GM12878 (cell line): ENCODE data around the gene STXBP1. TPM values are rescaled to one million over a fixed set of nuclear protein-coding genes. Genes with fewer than 3 reads are reported as not detected.

Source experiments
- ATAC-seq: fragments of 200-7000 bp; cut with Tn5 transposase; 3 replicates; pipeline ENCODE4 v1.9.1; 2020; ENCODE audit warnings: mild to moderate bottlenecking, moderate library complexity
- BruUV-seq: library from RNA; stranded (reverse); fragments of 400-500 nt; replicated peaks from 2 replicates; lab custom pipeline; 2021; lab: Mats Ljungman, UMichigan
- CTCF ChIA-PET: fragments of 300-600 bp; sonication (Branson Sonifier 250); formaldehyde crosslinking; extraction: SDS; loops from one replicate; lab custom pipeline; 2021; ENCODE audit warnings: inconsistent platforms; lab: Yijun Ruan, JAX
- POLR2A ChIA-PET: fragments of 350-600 bp; formaldehyde crosslinking; extraction: SDS; loops from one replicate; lab custom pipeline; 2021; ENCODE audit warnings: inconsistent platforms; lab: Charles Lee
- RAD21 ChIA-PET: fragments of 300-600 bp; sonication (Branson Sonifier 250); formaldehyde crosslinking; loops from one replicate; lab custom pipeline; 2023; ENCODE audit warnings: antibody characterized with exemption; ENCODE audit not compliant: unreplicated experiment; lab: Charles Lee
- SMC1A ChIA-PET: fragments of 300-600 bp; sonication (Branson Sonifier 250); formaldehyde crosslinking; loops from one replicate; lab custom pipeline; 2023; ENCODE audit not compliant: unreplicated experiment, uncharacterized antibody; lab: Charles Lee
- DNase-seq: peaks from one replicate; pipeline ENCODE4 v3.0.0-alpha.2; 2011; ENCODE audit warnings: low read depth, low spot score
- FAIRE-seq: peaks from 3 replicates; lab custom pipeline; 2011; peaks lifted over from hg19 to GRCh38; lab: Jason Lieb, UNC
- H2AFZ ChIP-seq: 2 replicates; pipeline ENCODE4 v1.6.0; 2011; ENCODE audit warnings: low read depth, low read length, control low read depth; ENCODE audit not compliant: control insufficient read depth
- H3K27ac ChIP-seq: 2 replicates; pipeline ENCODE4 v1.5.1; 2011; ENCODE audit warnings: control low read depth; ENCODE audit not compliant: control insufficient read depth, insufficient read depth
- H3K27me3 ChIP-seq, 2 experiments: replicated peaks in 1 of 2; 2 replicates each; pipeline versions ENCODE4 v1.6.0 to v1.6.1; 2011; ENCODE audit warnings: low read length in 1 of 2; ENCODE audit not compliant: control insufficient read depth in 2 of 2, insufficient read depth in 2 of 2
- H3K36me3 ChIP-seq, 2 experiments: 2 replicates each; pipeline ENCODE4 v1.5.1; 2011; ENCODE audit warnings: low read length in 1 of 2; ENCODE audit not compliant: control insufficient read depth in 2 of 2, insufficient read depth in 2 of 2
- H3K4me1 ChIP-seq: 2 replicates; pipeline ENCODE4 v1.6.1; 2011; ENCODE audit warnings: mild to moderate bottlenecking, low read length, moderate library complexity, mixed read lengths; ENCODE audit not compliant: control insufficient read depth, insufficient read depth
- H3K4me2 ChIP-seq: 2 replicates; pipeline ENCODE4 v1.6.0; 2011; ENCODE audit warnings: control low read depth; ENCODE audit not compliant: control insufficient read depth, insufficient read depth
- H3K4me3 ChIP-seq: fragments of 200-600 bp; sonication (generic); 2 replicates; pipeline ENCODE4 v1.5.1; 2016
- H3K79me2 ChIP-seq: 2 replicates; pipeline ENCODE4 v1.6.0; 2011; ENCODE audit warnings: low read length; ENCODE audit not compliant: control insufficient read depth, insufficient read depth
- H3K9ac ChIP-seq: 2 replicates; pipeline ENCODE4 v1.8.0; 2011; ENCODE audit warnings: low read length, control low read depth, mixed read lengths; ENCODE audit not compliant: control insufficient read depth, insufficient read depth
- H3K9me3 ChIP-seq: replicated peaks from 3 replicates; pipeline ENCODE4 v1.5.1; 2011; ENCODE audit warnings: mild to moderate bottlenecking, low read length; ENCODE audit not compliant: control insufficient read depth, insufficient read depth
- H4K20me1 ChIP-seq: 2 replicates; pipeline ENCODE4 v1.6.0; 2011; ENCODE audit not compliant: control insufficient read depth, insufficient read depth
- IKZF1 ChIP-seq: fragments of 450-650 bp; conservative IDR thresholded peaks from 2 replicates; pipeline ENCODE4 v1.6.1; 2017; ENCODE audit warnings: antibody characterized with exemption, mild to moderate bottlenecking
- KDM1A ChIP-seq: fragments of 200-600 bp; sonication (generic); IDR thresholded peaks from 2 replicates; pipeline ENCODE4 v1.6.1; 2016; ENCODE audit warnings: borderline replicate concordance
- RELA ChIP-seq: fragments of 450-650 bp; IDR thresholded peaks from 2 replicates; pipeline ENCODE4 v1.8.0; 2014; ENCODE audit warnings: borderline replicate concordance; ENCODE audit not compliant: partially characterized antibody
- SIX5 ChIP-seq: IDR thresholded peaks from 2 replicates; pipeline ENCODE4 v1.6.1; 2011; ENCODE audit warnings: mild to moderate bottlenecking, low read depth, low read length, moderate library complexity; ENCODE audit not compliant: severe bottlenecking
- SREBF2 ChIP-seq: IDR thresholded peaks from 2 replicates; pipeline ENCODE4 v1.6.1; 2012; ENCODE audit warnings: mild to moderate bottlenecking, low read length
- SUPT20H ChIP-seq: IDR thresholded peaks from 2 replicates; pipeline ENCODE4 v1.6.1; 2011; ENCODE audit warnings: low read depth, mild to moderate bottlenecking, low read length, moderate library complexity, borderline replicate concordance; ENCODE audit not compliant: control insufficient read depth
- ZNF217 ChIP-seq: fragments of 450-650 bp; IDR thresholded peaks from 2 replicates; pipeline ENCODE4 v1.6.1; 2017; ENCODE audit warnings: antibody characterized with exemption, mild to moderate bottlenecking
- ZNF384 ChIP-seq: IDR thresholded peaks from 2 replicates; pipeline ENCODE4 v1.6.1; 2012; ENCODE audit warnings: low read depth, mild to moderate bottlenecking, low read length, improper control_type of control experiment, borderline replicate concordance
- WGBS: methylation state at CpG from one replicate; pipeline ENCODE4 v1.1.6; 2016; ENCODE audit warnings: low lambda C conversion rate; ENCODE audit not compliant: insufficient replicate concordance, insufficient coverage; ENCODE audit errors: missing lambda C conversion rate; 5-methylcytosine and 5-hydroxymethylcytosine counted together
- in situ Hi-C: fragments of 300-500 bp; cut with MboI; formaldehyde crosslinking; loops from 9 replicates; pipeline ENCODE4 v1.14.3; 2018; ENCODE audit warnings: mixed read lengths
- intact Hi-C: fragments of 100-400 bp; cut with micrococcal nuclease; formaldehyde crosslinking; loops from one replicate; pipeline ENCODE4 v1.14.2; 2022; ENCODE audit not compliant: unreplicated experiment
- polyA plus RNA-seq, 11 experiments: library from polyadenylated mRNA; depleted of rRNA in 4 of 11; unstranded in 6 of 11; stranded (reverse) in 5 of 11; fragments of >200 nt; fragmentation: Nextera tagmentation in 4 of 11; fragmentation: Illumina TruSeq in 1 of 11; extraction: Ambion mirVana in 4 of 11; extraction: Trizol in 1 of 11; gene quantifications; 1 replicate in 1 of 11; 2 replicates in 10 of 11; pipeline versions ENCODE4 v1.2.1 to v1.2.3, GENCODE V29; 2011 to 2016; ENCODE audit warnings: inconsistent platforms in 2 of 11, missing spikeins in 2 of 11, low read depth in 1 of 11
- total RNA-seq, 4 experiments: library from RNA; depleted of rRNA in 3 of 4; stranded (reverse); fragments of >200 nt in 3 of 4; fragmentation: Illumina TruSeq in 1 of 4; extraction: Trizol in 1 of 4; gene quantifications; 2 replicates each; pipeline versions ENCODE4 v1.2.1 to v1.2.3, GENCODE V29; 2013 to 2021
- TF ChIP-seq, protein P1 (sequence below): fragments of 450-650 bp; formaldehyde crosslinking; IDR thresholded peaks from 2 replicates; pipeline ENCODE4 v1.4.0; 2022; ENCODE audit warnings: mild to moderate bottlenecking, moderate library complexity

The STXBP1 gene
- total and polyA plus RNA-seq, 10 of the 15 experiments (the other 5 are each of a cell fraction or from before 2014, with no cell fraction given) = 0.08 to 0.85 (median 0.31) TPM; not detected in 3

DNA sequence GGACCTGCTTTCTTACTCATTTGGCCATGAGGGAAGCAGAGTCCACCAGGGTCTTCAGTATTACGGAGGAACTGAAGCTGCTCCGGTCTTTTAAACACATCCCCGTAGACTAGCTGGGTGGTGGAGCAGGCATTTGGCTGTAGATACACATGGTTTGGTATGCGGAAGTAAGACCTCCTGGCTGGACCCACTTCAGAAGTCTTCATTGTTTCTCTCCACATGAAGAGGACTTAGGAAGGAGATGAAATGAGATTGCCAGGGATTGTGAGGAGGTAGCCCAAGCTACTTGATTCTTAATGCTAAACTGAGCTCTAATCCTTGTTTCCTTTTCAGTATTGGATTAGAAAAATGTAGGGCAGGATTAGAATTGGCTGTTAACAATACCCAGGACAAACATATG is 32.9 kb downstream of the STXBP1 start:
- no peak for TF ChIP-seq KDM1A
- TF ChIP-seq ZNF384 = no peak
- no peak for TF ChIP-seq SREBF2
- TF ChIP-seq SIX5 = no peak
- TF ChIP-seq, protein P1, sequence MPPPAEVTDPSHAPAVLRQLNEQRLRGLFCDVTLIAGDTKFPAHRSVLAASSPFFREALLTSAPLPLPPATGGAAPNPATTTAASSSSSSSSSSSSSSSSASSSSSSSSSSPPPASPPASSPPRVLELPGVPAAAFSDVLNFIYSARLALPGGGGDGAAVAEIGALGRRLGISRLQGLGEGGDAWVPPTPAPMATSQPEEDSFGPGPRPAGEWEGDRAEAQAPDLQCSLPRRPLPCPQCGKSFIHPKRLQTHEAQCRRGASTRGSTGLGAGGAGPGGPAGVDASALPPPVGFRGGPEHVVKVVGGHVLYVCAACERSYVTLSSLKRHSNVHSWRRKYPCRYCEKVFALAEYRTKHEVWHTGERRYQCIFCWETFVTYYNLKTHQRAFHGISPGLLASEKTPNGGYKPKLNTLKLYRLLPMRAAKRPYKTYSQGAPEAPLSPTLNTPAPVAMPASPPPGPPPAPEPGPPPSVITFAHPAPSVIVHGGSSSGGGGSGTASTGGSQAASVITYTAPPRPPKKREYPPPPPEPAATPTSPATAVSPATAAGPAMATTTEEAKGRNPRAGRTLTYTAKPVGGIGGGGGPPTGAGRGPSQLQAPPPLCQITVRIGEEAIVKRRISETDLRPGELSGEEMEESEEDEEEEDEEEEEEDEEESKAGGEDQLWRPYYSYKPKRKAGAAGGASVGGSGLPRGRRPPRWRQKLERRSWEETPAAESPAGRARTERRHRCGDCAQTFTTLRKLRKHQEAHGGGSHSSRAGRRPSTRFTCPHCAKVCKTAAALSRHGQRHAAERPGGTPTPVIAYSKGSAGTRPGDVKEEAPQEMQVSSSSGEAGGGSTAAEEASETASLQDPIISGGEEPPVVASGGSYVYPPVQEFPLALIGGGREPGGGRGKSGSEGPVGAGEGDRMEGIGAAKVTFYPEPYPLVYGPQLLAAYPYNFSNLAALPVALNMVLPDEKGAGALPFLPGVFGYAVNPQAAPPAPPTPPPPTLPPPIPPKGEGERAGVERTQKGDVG = no peak
- TF ChIP-seq SUPT20H = no peak
- TF ChIP-seq IKZF1 = no peak
- no peak for TF ChIP-seq RELA
- TF ChIP-seq ZNF217 = no peak
- TF ChIP-seq, all 136 proteins: peak for 0
- RAD21 ChIA-PET = no interaction called here
- Histone ChIP-seq H3K4me2 (no peak overlapping the region), H3K9ac (no peak overlapping the region), H3K27me3 (no peaks in the 10 kb centered on the region), H3K27ac (no peak overlapping the region), H3K9me3 (no peaks in the 10 kb centered on the region), H4K20me1 (no peaks in the 10 kb centered on the region), H3K36me3 (no peaks in the 10 kb centered on the region), H2AFZ (no peak overlapping the region), H3K4me1 (no peaks in the 10 kb centered on the region; the same call in 1 of the 2 replicates), H3K4me3 (no peak overlapping the region), H3K79me2 (no peaks in the 10 kb centered on the region)
- in situ Hi-C loops = no loop called here
- CTCF ChIA-PET = interaction anchor here (1.0 kb wide), 1 partner anchor 14 kb away, joined by 4 read pairs; no protein-coding TSS in a partner anchor
- FAIRE-seq (no peak), ATAC-seq (no peak), DNase-seq (no peak)
- SMC1A ChIA-PET = interaction anchor here (1.4 kb wide), 1 partner anchor 9 kb away, joined by 4 read pairs; no protein-coding TSS in a partner anchor
- 71% methylated on average over 4 of the region's 4 CpGs for WGBS
- BruUV-seq = no TSS peak
- intact Hi-C loops = no loop called here
- POLR2A ChIA-PET = no interaction called here
